ENCODE measurements around the gene COX6A1.
A peak's percentile ranks its signal among the peaks of the same experiment; 100 is the strongest.

Gene COX6A1

GRCh38 chr12:120437735-120438494, at the start of gene COX6A1:
COX6A1 (plus strand) TSS chr12:120438113; CDS start chr12:120438127, 14 bp downstream.
- peak; percentile 96 for DNase-seq

GRCh38 chr12:120388691-120389481, 49.0 kb upstream of the COX6A1 start:
- DNase-seq = no peak

- DNase-seq = no peak
Measured at GRCh38 chr12:120390540-120391120, 47.3 kb upstream of the COX6A1 start.

- DNase-seq = no peak
Measured at GRCh38 chr12:120394483-120395367, 43.2 kb upstream of the COX6A1 start.

- no peak for DNase-seq
Measured at GRCh38 chr12:120397824-120398540, 39.9 kb upstream of the COX6A1 start.

- no peak for DNase-seq
Measured at GRCh38 chr12:120399531-120399930, 38.4 kb upstream of the COX6A1 start.

GRCh38 chr12:120402217-120402616, 35.7 kb upstream of the COX6A1 start:
- peak; percentile 41 for DNase-seq

- DNase-seq = no peak
Measured at GRCh38 chr12:120403869-120404268, 34.0 kb upstream of the COX6A1 start.

GRCh38 chr12:120404271-120404670, 33.6 kb upstream of the COX6A1 start:
- no peak for DNase-seq

- DNase-seq = no peak
Measured at GRCh38 chr12:120406069-120406468, 31.8 kb upstream of the COX6A1 start.

- DNase-seq = no peak
Measured at GRCh38 chr12:120406553-120406952, 31.4 kb upstream of the COX6A1 start.

- no peak for DNase-seq
Measured at GRCh38 chr12:120408771-120409170, 29.1 kb upstream of the COX6A1 start.

GRCh38 chr12:120412421-120412820, 25.5 kb upstream of the COX6A1 start:
- DNase-seq = no peak

- DNase-seq = no peak
Measured at GRCh38 chr12:120413901-120414695, 23.8 kb upstream of the COX6A1 start.

- DNase-seq = no peak
Measured at GRCh38 chr12:120416490-120417216, 21.3 kb upstream of the COX6A1 start.

GRCh38 chr12:120417917-120418580, 19.9 kb upstream of the COX6A1 start:
- DNase-seq = no peak

- no peak for DNase-seq
Measured at GRCh38 chr12:120421701-120422100, 16.2 kb upstream of the COX6A1 start.

GRCh38 chr12:120422892-120423456, 14.9 kb upstream of the COX6A1 start:
- no peak for DNase-seq

- no peak for DNase-seq
Measured at GRCh38 chr12:120425797-120426196, 12.1 kb upstream of the COX6A1 start.
